Colonic mucosa (tissue), 4 donors: ENCODE data around the gene CCSAP. TPM values are rescaled to one million over a fixed set of nuclear protein-coding genes. Genes with fewer than 3 reads are reported as not detected.

ENCODE experiments used
- DNase-seq: peaks from one replicate; pipeline ENCODE4 v3.0.0-alpha.2; 2020
- H3K27ac ChIP-seq: fragments of 200-600 bp; one replicate; pipeline ENCODE4 v1.8.0; 2021
- H3K27me3 ChIP-seq: fragments of 200-600 bp; one replicate; pipeline ENCODE4 v1.8.0; 2021
- H3K36me3 ChIP-seq: fragments of 200-600 bp; one replicate; pipeline ENCODE4 v1.8.0; 2021
- H3K4me1 ChIP-seq: fragments of 200-600 bp; one replicate; pipeline ENCODE4 v1.8.0; 2021; ENCODE audit warnings: mild to moderate bottlenecking
- H3K4me3 ChIP-seq: fragments of 200-600 bp; one replicate; pipeline ENCODE4 v1.8.0; 2021
- H3K9ac ChIP-seq, 2 donors: one replicate each; pipeline ENCODE4 v1.7.0; 2013; ENCODE audit warnings: control low read depth in 2 of 2, low read depth in 2 of 2, low read length in 2 of 2
- H3K9me3 ChIP-seq: fragments of 200-600 bp; one replicate; pipeline ENCODE4 v1.8.0; 2021
- CTCF ChIP-seq: fragments of 200-600 bp; IDR thresholded peaks from one replicate; pipeline ENCODE4 v1.8.0; 2022; ENCODE audit warnings: antibody characterized with exemption, mild to moderate bottlenecking
- intact Hi-C: fragments of 100-400 bp; cut with DNase I; formaldehyde crosslinking; loops from one replicate; pipeline ENCODE4 v1.14.1; 2022
- total RNA-seq, 2 donors: library from RNA; stranded (reverse); fragmentation: NEBNext Ultra II Directional in 1 of 2; extraction: Animal tissue kit (Norgen Biotek cat#: 25700) in 1 of 2; gene quantifications; one replicate each; pipeline ENCODE4 v1.2.1, GENCODE V29; 2021
- donor health status: healthy.
- donor health status: DM: no; HTN: no; CAD: no.
- donor health status: DM: no; HTN: no; CAD: no.

Gene CCSAP
- total RNA-seq, 2 donors from 2014 or later: 5.2 to 6.2 TPM

- H3K36me3 ChIP-seq: peaks cover 6% of the 10 kb centered on the region
- no peak for DNase-seq
- no peak for TF ChIP-seq CTCF
Observed at GRCh38 chr1:229302740-229303139, 40.1 kb downstream of the CCSAP start.

GRCh38 chr1:229300099-229300757 lies 42.6 kb downstream of the CCSAP start:
- Histone ChIP-seq H3K9me3 (no peaks in the 10 kb centered on the region), H3K36me3 (no peaks in the 10 kb centered on the region), H3K27ac (no peak overlapping the region), H3K4me1 (no peaks in the 10 kb centered on the region), H3K4me3 (no peak overlapping the region), H3K27me3 (no peaks in the 10 kb centered on the region), H3K9ac (no peak overlapping the region)
- DNase-seq: no peak
- intact Hi-C loops: no loop called here
- no peak for TF ChIP-seq CTCF

More at GRCh38 chr1:229302740-229303139, 40.1 kb downstream of the CCSAP start:
- Histone ChIP-seq H3K9ac (no peak overlapping the region), H3K9me3 (no peaks in the 10 kb centered on the region), H3K27me3 (no peaks in the 10 kb centered on the region), H3K4me3 (no peak overlapping the region), H3K4me1 (no peaks in the 10 kb centered on the region), H3K27ac (no peak overlapping the region)
- intact Hi-C loops: no loop called here

- intact Hi-C loops: no loop called here
- Histone ChIP-seq H3K27me3 (no peaks in the 10 kb centered on the region), H3K4me3 (no peak overlapping the region), H3K36me3 (no peaks in the 10 kb centered on the region), H3K9me3 (no peaks in the 10 kb centered on the region), H3K4me1 (no peaks in the 10 kb centered on the region), H3K9ac (no peak overlapping the region), H3K27ac (no peak overlapping the region)
- TF ChIP-seq CTCF: no peak
- no peak for DNase-seq
Observed at GRCh38 chr1:229298887-229299503, 43.9 kb downstream of the CCSAP start.

- no peaks in the 10 kb centered on the region for H3K27me3 ChIP-seq
- H3K27ac ChIP-seq: no peak overlapping the region
- DNase-seq: no peak
- H3K36me3 ChIP-seq: no peaks in the 10 kb centered on the region
- TF ChIP-seq CTCF: no peak
- intact Hi-C loops: no loop called here
- no peak overlapping the region for H3K4me3 ChIP-seq
- H3K9me3 ChIP-seq: no peaks in the 10 kb centered on the region
- H3K9ac ChIP-seq: no peak overlapping the region
- H3K4me1 ChIP-seq: no peaks in the 10 kb centered on the region
Observed at GRCh38 chr1:229298420-229298819, 44.4 kb downstream of the CCSAP start.

GRCh38 chr1:229297746-229298145 lies 45.1 kb downstream of the CCSAP start:
- H3K4me1 ChIP-seq: no peaks in the 10 kb centered on the region
- no peak overlapping the region for H3K4me3 ChIP-seq
- no peak overlapping the region for H3K9ac ChIP-seq
- intact Hi-C loops: no loop called here
- H3K27ac ChIP-seq: no peak overlapping the region
- H3K36me3 ChIP-seq: no peaks in the 10 kb centered on the region
- H3K9me3 ChIP-seq: no peaks in the 10 kb centered on the region
- no peak for TF ChIP-seq CTCF
- H3K27me3 ChIP-seq: no peaks in the 10 kb centered on the region
- DNase-seq: no peak
